Inflammatory macrophage treated with lipopolysaccharide for 4 hours (primary cell): ENCODE results near the gene ADCY10.
"Not testable (repeated sequence)": the region's sequence is repeated elsewhere in the genome, so short reads cannot be mapped to it uniquely, and the experiment has no call there.

Experiments
- DNase-seq: peaks from one replicate; pipeline ENCODE4 v3.0.0-alpha.2; 2020

ADCY10 gene

DNA sequence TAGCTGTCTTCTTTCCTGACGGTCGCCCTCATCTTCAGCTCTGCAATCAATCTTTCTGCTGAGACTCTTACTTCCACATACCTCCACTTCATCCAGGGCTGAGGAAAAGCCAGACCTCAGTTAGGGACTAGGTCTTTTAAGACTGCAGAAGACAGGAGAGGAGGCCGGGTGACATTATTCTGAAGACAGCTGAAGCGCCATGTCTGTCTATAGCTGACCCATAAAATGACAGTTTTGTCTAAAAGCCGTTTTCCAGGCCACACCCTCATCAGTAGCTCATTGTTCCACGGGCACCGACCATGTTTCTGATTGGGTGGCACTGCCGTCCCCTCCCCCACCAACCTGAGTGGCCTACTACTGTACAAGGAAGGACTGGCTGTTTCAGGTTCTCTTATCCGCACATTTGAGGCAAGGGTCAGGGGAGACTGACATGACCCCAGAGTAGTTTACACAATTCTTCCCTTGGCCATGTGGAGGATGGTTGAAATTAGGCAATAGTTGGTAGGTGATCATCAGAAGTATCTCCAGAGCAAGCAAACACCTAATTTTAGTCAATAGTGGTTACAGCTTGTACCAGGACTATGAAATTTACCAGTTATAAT, at the start of gene ADCY10:
ADCY10 (minus strand) TSS at position 240 of the 602 bp plus-strand sequence. CDS start 8,994 bp downstream, outside the sequence.
- DNase-seq, result no peak

DNA sequence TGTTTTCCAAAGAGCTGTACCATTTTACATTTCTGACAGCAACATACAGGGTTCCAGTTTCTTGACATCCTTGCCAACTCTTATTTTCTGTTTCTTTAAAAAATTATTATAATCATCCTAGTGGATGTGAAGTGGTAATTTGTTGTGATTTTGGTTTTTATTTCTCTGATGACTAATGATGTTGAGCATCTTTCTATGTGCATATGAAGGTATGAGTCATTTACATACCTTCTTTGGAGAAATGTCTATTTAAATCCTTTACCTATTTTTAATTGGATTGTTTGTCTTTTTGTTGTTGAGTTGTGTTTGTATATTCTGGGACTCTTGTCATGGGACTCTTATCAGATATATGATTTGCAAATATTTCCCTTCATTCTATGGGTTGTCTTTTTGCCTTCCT, 43.8 kb upstream of the ADCY10 start:
- DNase-seq, result no peak

DNA sequence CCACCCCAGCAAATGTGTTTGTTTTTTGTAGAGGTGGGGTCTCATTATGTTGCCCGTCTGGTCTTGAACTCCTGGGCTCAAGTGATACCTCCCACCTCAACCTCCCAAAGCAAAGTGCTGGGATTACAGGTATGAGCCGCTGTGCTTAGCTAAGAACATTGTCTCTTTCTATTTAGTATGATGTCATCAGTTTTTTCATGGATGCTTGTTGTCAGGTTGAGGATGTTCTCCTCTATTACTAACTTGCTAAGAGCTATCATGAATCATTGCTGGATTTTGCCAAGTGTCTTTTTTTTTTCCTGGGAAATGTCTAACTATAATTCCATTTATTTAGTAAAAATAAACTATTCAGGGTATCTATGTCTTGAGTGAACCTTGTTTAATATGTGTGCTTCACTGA, 42.0 kb upstream of the ADCY10 start:
- no peak for DNase-seq

DNA sequence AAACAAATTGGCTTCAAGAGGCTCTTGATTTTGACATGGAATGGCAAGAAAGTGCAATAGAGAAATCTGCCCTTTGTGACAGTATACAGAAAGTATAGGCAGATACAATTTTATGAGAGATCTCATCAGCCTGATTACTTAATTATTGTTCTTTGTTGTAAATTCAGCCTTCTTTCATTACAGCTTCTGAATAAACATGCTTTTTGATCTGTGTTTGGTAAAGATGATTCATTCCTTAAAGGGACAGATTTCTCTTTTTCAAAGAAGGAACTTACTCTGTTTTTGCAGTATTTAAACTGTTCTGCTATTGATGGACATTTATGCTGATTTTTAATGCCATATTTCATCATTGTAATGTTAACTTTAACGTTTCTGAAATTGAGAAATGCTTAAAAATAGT, 36.6 kb upstream of the ADCY10 start:
- DNase-seq, result no peak

DNA sequence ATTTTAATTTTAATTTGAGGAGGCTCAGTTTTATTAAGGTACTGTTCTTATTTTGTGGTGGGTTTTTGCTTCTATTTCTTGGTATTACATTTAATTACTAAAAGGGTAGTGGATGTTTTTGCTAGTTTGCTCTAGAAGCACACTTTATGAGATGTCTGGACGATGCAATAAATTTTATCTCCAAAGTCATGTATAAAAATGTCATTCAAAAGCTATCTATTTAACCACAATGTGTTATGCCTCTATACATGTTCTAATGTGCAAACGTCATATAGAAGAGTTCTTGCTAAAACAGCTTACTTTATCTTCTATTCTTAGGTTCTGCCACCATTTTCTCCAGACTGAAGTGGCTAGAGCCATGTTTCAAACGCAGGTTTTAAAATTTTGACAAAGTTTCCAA, 35.9 kb upstream of the ADCY10 start:
- DNase-seq, result no peak

DNA sequence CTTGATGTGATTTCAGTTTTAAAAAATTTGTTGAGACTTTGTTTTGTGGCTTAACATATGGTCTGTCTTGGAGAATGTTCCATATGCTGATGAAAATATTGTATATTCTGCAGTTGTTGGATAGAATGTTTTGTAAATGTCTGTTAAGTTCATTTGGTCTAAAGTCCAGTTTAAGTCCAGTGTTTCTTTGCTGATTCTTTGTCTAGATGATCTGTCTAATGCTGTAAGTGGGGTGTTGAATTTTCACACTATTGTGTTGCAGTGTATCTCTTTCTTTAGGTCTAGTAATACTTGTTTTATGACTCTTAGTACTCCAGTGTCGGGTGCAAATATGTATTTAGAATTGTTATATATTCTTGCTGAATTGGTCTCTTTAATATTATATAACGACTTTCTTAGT, 33.8 kb upstream of the ADCY10 start:
- no peak for DNase-seq

DNA sequence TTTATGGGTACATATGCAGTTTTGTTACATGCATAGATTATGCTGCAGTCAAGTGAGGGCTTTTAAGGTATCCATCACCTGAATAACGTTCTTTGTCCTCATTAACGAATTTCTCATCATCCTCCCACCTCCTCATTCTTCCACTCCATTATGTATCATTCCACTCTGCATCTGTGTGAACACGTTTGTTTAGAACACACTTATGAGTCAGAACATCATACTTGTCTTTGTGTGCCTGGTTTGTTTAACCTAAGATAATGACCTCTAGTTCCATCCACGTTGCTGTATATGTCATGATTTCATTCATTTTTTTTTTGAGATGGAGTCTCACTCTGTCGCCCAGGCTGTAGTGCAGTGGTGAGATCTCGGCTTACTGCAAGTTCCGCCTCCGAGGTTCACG, 29.6 kb upstream of the ADCY10 start:
- no peak for DNase-seq

DNA sequence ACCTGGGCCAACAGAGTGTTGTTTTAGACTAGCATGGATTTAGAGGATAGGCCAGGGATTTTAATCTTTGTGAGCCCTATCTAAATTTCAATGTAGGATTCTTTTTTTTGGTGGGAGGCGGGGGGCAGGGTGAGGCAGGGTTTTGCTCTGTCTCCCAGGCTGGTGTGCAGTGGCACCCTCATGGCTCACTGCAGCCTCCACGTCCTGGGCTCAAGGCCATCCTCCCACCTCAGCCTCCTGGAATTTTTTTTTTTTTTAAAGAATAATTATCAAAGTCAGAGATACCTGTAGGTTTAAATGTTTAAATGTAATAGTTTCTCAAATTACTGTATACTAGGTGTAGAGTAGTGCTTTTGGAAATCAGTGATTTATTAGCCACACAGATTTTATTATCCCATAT, 26.3 kb upstream of the ADCY10 start:
- no peak for DNase-seq

- DNase-seq, result no peak
Observed at GRCh38 chr1:167938080-167938636, 24.2 kb upstream of the ADCY10 start.

- no peak for DNase-seq
Observed at GRCh38 chr1:167937709-167938010, 23.7 kb upstream of the ADCY10 start.

DNA sequence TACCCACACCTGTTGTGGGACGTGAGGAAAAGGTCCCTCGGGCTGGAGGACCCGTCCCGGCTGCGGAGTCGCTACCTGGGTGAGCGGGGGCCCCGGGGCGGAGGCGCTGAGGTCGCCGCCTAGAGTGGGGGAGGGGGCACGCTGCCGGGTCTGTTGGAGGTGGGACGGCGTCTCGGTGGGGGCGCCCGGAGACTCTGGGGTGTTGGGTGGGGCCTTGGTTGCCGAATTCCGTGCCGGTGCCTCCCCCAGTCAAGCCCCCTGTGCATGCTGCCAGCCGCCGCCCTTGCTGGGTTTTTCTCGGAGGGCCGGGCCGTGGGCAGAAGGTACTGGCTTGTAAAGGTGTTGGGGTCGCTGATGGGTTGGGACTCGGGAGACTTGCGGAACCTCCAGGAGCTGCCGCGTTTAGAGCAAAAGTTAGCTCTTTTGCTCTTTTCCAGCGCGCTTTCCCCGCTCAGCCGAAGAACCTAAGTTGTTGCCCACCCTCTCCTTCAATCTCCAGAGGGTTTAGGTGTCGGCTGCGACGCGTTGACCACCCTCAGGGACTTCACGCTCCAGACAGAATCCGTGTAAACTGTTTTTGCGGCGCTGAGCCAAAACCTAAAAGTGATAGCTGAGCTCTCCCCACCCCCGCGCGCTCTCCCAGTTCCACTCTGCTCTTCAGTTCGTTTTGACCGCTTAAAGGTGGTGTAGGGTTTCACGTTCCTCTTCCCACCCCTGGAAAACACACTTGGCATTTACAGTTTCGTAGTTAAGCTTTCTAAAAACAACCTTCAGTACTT, 23.2 kb upstream of the ADCY10 start, which contains the start of gene MPC2:
MPC2 (minus strand) TSS at position 143 of the 779 bp plus-strand sequence. CDS start 1,231 bp downstream, outside the sequence.
- DNase-seq, result peak; percentile 63

- peak; percentile 98 for DNase-seq
Observed at GRCh38 chr1:167936068-167936929, 22.4 kb upstream of the ADCY10 start, which contains the start of gene DCAF6. Gene DCAF6 (plus strand): TSS chr1:167936683. CDS start chr1:167936912, 229 bp downstream.

DNA sequence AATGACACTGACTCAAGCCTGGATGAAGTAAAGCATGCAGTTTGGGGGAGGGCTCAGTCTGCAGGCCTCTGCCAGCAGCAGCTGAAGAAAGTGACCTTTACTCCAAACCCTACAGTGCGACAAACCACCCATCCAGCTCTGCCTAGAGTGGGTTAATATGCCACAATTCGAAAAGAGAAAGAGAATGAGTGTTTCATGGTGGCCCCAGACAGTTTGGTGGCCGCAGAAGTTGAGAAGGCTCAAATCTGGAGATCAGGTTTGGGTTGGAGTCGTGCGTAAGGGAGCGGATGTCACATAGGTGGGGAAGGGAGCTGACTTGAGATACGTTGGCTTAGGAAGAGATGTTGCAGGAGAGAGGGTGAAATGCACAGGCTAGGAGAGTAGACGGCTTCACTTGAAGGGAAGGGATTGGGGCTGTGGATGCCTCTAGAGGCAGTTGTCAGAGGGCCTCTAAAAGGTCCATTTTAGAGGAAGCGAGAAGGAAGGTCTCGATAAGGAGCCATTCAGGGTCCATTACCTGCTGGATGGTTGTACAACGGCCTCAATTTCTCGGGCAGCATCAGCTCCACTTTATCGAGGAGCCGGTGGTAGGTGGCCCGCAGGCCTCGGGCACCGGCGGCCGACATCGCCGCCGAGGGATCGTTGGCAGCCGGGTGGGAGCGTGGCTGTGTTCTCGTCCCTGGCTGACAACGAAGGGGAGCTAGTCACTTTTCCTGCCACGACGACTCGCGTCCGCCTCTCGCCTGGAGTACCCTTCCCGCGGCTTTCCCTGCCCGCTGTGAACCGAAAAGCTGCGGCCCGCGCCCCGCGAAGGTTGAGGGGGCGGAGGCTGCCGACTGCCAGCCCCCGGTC, 21.5 kb upstream of the ADCY10 start:
- DNase-seq, result peak; percentile 46

- DNase-seq, result no peak
Observed at GRCh38 chr1:167934426-167935215, 20.7 kb upstream of the ADCY10 start.

DNA sequence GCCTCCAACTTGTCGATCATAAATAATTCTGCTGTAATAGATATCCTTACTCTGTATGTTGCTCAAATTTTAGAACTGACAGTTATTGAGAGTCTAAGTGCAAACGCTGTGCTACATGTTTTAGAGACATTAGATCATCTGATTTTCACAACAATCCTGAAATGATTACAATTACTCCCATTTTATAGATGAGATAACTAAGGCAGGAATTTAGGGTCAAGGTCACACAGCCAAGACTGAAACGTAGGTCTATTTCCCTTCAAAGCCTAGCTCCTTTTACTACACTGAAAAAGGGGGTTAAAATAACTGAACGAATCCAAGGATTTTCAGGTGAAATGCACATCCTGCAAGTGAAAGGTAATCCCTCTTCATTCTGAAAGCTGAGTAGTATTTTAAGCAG, 19.9 kb upstream of the ADCY10 start:
- no peak for DNase-seq

- DNase-seq, result no peak
Observed at GRCh38 chr1:167929725-167930124, 15.8 kb upstream of the ADCY10 start.

DNA sequence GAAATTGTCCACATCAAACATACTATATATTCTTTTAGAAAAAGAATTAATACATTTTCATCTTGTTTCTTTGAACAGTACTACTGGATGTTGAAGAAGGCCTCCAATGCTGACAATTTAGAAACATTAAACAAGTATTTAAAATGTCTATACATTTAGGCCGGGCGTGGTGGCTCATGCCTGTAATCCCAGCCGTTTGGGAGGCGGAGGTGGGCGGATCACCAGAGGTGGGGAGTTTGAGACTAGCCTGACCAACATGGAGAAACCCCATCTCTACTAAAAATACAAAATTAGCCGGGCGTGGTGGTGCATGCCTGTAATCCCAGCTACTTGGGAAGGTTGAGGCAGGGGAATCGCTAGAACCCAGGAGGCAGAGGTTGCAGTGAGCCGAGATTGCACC, 15.0 kb upstream of the ADCY10 start:
- DNase-seq, result not testable (repeated sequence)

- no peak for DNase-seq
Observed at GRCh38 chr1:167928457-167928852, 14.5 kb upstream of the ADCY10 start.

GRCh38 chr1:167927046-167927754, 13.3 kb upstream of the ADCY10 start:
- no peak for DNase-seq

GRCh38 chr1:167926486-167926997, 12.6 kb upstream of the ADCY10 start:
- DNase-seq, result no peak
